ENCODE measurements around the gene KPNA4. TPM values are rescaled to one million over a fixed set of nuclear protein-coding genes. Genes with fewer than 3 reads are reported as not detected.

The KPNA4 gene
- total and polyA plus RNA-seq, 8 donors = 47.2 to 64.2 (median 58.6) TPM

DNA sequence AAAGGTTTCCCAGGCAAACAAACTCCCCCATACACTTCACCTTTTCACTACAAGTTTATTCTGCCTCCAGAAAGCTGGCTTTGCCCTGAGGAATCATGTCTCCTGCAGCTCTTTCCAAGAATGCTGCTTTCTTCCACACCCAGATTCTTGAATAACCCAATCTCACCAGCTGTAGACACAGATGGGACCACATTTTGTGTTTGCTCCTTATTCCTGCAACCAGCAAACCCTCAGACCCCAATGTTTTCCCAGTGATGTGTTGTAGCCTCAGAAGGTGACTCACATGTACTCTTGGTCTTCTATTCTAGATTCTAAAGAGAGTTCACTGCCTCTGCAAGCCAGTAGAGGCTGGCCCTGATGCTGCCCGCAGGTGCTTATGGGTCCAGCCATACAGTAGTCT is 92.2 kb downstream of the KPNA4 start:
- Histone ChIP-seq H3K27ac (no peak overlapping the region), H3K4me3 (no peak overlapping the region), H3K9me3 (peaks cover 0 to 21% of the 10 kb centered on the region in 2 donors), H3K36me3 (no peaks in the 10 kb centered on the region), H3K4me1 (no peaks in the 10 kb centered on the region), H3K27me3 (no peaks in the 10 kb centered on the region)
- DNase-seq (no peak), ATAC-seq (no peak)
- TF ChIP-seq, protein P1, sequence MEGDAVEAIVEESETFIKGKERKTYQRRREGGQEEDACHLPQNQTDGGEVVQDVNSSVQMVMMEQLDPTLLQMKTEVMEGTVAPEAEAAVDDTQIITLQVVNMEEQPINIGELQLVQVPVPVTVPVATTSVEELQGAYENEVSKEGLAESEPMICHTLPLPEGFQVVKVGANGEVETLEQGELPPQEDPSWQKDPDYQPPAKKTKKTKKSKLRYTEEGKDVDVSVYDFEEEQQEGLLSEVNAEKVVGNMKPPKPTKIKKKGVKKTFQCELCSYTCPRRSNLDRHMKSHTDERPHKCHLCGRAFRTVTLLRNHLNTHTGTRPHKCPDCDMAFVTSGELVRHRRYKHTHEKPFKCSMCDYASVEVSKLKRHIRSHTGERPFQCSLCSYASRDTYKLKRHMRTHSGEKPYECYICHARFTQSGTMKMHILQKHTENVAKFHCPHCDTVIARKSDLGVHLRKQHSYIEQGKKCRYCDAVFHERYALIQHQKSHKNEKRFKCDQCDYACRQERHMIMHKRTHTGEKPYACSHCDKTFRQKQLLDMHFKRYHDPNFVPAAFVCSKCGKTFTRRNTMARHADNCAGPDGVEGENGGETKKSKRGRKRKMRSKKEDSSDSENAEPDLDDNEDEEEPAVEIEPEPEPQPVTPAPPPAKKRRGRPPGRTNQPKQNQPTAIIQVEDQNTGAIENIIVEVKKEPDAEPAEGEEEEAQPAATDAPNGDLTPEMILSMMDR (IDR thresholded peaks at IDR 0.05) = no peak
- intact Hi-C loops (cut with DNase I) = no loop called here

DNA sequence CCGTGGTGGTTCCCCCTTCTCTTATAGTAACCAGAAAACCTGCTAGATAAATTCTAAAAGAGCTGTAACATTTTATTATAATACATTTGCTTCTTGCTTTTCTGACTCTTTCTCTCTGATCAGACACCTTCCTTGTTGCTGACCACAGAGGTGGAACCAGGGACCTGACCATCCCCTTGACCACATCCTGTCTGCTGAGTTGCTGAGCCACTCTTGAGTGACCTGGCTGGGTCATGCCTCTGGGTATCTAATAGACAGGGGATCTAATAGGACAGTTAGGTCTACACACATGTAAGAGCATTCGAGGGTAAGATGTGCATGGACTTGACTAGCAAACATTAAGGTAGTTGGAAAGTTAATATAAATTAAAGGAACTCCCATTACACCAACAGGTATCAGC is 93.0 kb downstream of the KPNA4 start:
- H3K36me3 ChIP-seq = no peaks in the 10 kb centered on the region
- H3K27ac ChIP-seq = no peak overlapping the region
- intact Hi-C loops (cut with DNase I) = no loop called here
- TF ChIP-seq, protein P1 (IDR thresholded peaks at IDR 0.05) = no peak
- ATAC-seq (no peak), DNase-seq (no peak)
- peaks cover 0 to 21% of the 10 kb centered on the region in 2 donors for H3K9me3 ChIP-seq
- no peaks in the 10 kb centered on the region for H3K27me3 ChIP-seq
- no peaks in the 10 kb centered on the region for H3K4me1 ChIP-seq
- no peak overlapping the region for H3K4me3 ChIP-seq

DNA sequence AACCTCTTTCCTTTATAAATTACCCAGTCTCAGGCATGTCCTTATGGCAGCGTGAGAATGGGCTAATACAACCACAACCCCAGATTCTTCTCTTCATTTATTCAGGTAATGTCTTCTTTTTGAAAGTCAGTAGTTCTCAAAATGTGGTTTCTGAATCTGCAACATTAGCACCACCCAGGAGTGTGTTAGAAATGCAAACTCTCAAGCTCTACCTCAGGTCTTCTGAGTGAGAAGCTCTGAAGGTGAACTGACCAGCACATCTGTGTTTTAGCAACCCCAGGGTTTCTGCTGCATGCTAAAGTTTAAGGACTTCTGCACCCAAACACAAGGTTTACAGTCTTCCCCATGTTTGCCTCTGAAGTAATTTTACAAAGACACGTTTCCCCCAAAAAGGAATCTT is 93.5 kb downstream of the KPNA4 start:
- Histone ChIP-seq H3K27me3 (no peaks in the 10 kb centered on the region), H3K27ac (no peak overlapping the region), H3K4me3 (no peak overlapping the region), H3K36me3 (no peaks in the 10 kb centered on the region), H3K4me1 (no peaks in the 10 kb centered on the region), H3K9me3 (peaks cover 0 to 21% of the 10 kb centered on the region in 2 donors)
- intact Hi-C loops (cut with DNase I) = no loop called here
- no peak for ATAC-seq
- TF ChIP-seq, protein P1 (IDR thresholded peaks at IDR 0.05) = no peak
- DNase-seq = no peak

DNA sequence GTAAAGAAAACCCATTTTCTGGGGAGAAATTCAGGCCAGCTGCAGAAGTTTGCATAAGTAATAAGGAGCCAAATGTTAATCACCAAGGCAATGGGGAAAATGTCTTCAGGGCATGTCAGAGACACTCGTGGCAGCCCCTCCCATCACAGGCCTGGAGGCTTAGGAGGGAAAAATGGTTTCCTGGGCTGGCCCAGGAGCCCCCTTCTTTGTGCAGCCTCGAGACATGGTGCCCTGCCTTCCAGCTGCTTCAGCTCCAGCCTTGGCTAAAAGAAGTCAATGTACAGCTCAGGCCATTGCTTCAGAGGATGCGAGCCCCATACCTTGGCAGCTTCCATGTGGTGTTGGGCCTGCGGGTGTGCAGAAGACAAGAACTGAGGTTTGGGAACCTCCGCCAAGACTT is 95.2 kb downstream of the KPNA4 start:
- H3K4me3 ChIP-seq = no peak overlapping the region
- TF ChIP-seq, protein P1 (IDR thresholded peaks at IDR 0.05) = no peak
- no peak for DNase-seq

DNA sequence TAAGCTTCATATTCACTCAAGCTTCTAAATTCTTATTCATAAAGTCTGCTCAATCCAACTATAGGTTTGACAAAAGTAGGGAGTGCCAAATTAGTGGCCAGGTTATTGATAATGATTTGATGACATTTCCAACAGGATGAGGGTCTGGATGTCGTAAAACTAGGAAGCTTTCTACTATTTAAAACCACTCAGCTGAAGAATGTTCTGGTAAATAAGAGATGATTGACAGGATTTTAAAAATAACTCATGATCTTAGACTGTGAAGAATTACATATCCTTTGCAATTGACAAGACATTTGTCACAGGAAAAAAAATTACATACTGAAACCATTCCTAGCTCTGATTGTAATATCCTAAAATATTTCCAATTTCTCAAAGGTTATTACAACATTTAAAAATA is 100.4 kb downstream of the KPNA4 start:
- Histone ChIP-seq H3K9me3 (peaks cover 0 to 5% of the 10 kb centered on the region in 2 donors), H3K27me3 (no peaks in the 10 kb centered on the region), H3K36me3 (no peaks in the 10 kb centered on the region), H3K4me1 (no peaks in the 10 kb centered on the region), H3K4me3 (no peak overlapping the region), H3K27ac (no peak overlapping the region)
- DNase-seq (no peak), ATAC-seq (no peak)
- intact Hi-C loops (cut with DNase I) = no loop called here
- TF ChIP-seq, protein P1 (IDR thresholded peaks at IDR 0.05) = no peak

More for the DNA sequence above, 95.2 kb downstream of the KPNA4 start:
- no peak for ATAC-seq
- Histone ChIP-seq H3K27ac (no peak overlapping the region), H3K27me3 (no peaks in the 10 kb centered on the region), H3K9me3 (peaks cover 0 to 21% of the 10 kb centered on the region in 2 donors), H3K36me3 (no peaks in the 10 kb centered on the region), H3K4me1 (no peaks in the 10 kb centered on the region)
- intact Hi-C loops (cut with DNase I) = no loop called here

Measured in left lung (tissue), 10 donors.